PC-3 (cell line): ENCODE data around the gene SPON2. TPM values are rescaled to one million over a fixed set of nuclear protein-coding genes. Genes with fewer than 3 reads are reported as not detected.
A peak's percentile ranks its signal among the peaks of the same experiment; 100 is the strongest.

Source experiments
- ATAC-seq: fragments of 200-7000 bp; cut with Tn5 transposase; 2 replicates; pipeline ENCODE4 v1.9.1; 2020; ENCODE audit warnings: mild to moderate bottlenecking, moderate library complexity
- BruUV-seq: library from RNA; stranded (reverse); fragments of 400-500 nt; replicated peaks from 2 replicates; lab custom pipeline; 2021; lab: Mats Ljungman, UMichigan
- CTCF ChIA-PET: fragments of 300-600 bp; sonication (Branson Sonifier 250); formaldehyde crosslinking; loops from one replicate; lab custom pipeline; 2022; ENCODE audit warnings: antibody characterized with exemption; lab: Charles Lee
- POLR2A ChIA-PET: fragments of 300-600 bp; sonication (Branson Sonifier 250); formaldehyde crosslinking; loops from one replicate; lab custom pipeline; 2022; ENCODE audit warnings: antibody characterized with exemption; ENCODE audit not compliant: unreplicated experiment; lab: Charles Lee
- DNase-seq: peaks from one replicate; pipeline ENCODE4 v3.0.0-alpha.2; 2015
- H2AFZ ChIP-seq: fragments of 300-600 bp; sonication (generic); 2 replicates; pipeline ENCODE4 v1.6.0; 2016; ENCODE audit warnings: antibody characterized with exemption, low read length
- H3F3A ChIP-seq: fragments of 300-600 bp; sonication (generic); one replicate; pipeline ENCODE4 v1.6.0; 2017; ENCODE audit warnings: antibody characterized with exemption, low read length, control low read depth, mild to moderate bottlenecking; ENCODE audit not compliant: unreplicated experiment
- H3K27ac ChIP-seq: fragments of 300-600 bp; sonication (generic); 2 replicates; pipeline ENCODE4 v1.5.1; 2016; ENCODE audit warnings: mild to moderate bottlenecking, low read length
- H3K27me3 ChIP-seq: fragments of 300-600 bp; sonication (generic); 2 replicates; pipeline ENCODE4 v1.6.1; 2016; ENCODE audit warnings: low read length, mixed read lengths
- H3K36me3 ChIP-seq: fragments of 300-600 bp; sonication (generic); 2 replicates; pipeline ENCODE4 v1.6.1; 2016; ENCODE audit warnings: low read depth, mixed run types, low read length, mixed read lengths
- H3K4me1 ChIP-seq: fragments of 300-600 bp; sonication (generic); 2 replicates; pipeline ENCODE4 v1.5.1; 2016; ENCODE audit warnings: low read length; ENCODE audit not compliant: insufficient read depth
- H3K4me2 ChIP-seq: fragments of 300-600 bp; sonication (generic); 2 replicates; pipeline ENCODE4 v1.6.0; 2016; ENCODE audit warnings: low read length
- H3K4me3 ChIP-seq: fragments of 300-600 bp; sonication (generic); 2 replicates; pipeline ENCODE4 v1.5.1; 2016; ENCODE audit warnings: mild to moderate bottlenecking, low read length, mixed read lengths
- H3K79me2 ChIP-seq: fragments of 300-600 bp; sonication (generic); 2 replicates; pipeline ENCODE4 v1.6.1; 2017; ENCODE audit warnings: low read length, mixed read lengths
- H3K9ac ChIP-seq: fragments of 300-600 bp; sonication (generic); 2 replicates; pipeline ENCODE4 v1.6.0; 2016; ENCODE audit warnings: mild to moderate bottlenecking, low read length
- H3K9me2 ChIP-seq: fragments of 300-600 bp; sonication (generic); replicated peaks from 2 replicates; pipeline ENCODE4 v1.6.1; 2016; ENCODE audit warnings: mixed run types, low read length, mixed read lengths
- H3K9me3 ChIP-seq: fragments of 300-600 bp; sonication (generic); 2 replicates; pipeline ENCODE4 v1.6.1; 2016; ENCODE audit warnings: low read length, mixed read lengths
- H4K20me1 ChIP-seq: fragments of 300-600 bp; sonication (generic); 2 replicates; pipeline ENCODE4 v1.6.1; 2016; ENCODE audit warnings: low read length, mixed read lengths
- CTCF ChIP-seq: fragments of 300-600 bp; sonication (generic); conservative IDR thresholded peaks from 2 replicates; pipeline ENCODE4 v1.5.1; 2017; ENCODE audit warnings: antibody characterized with exemption, low read depth, mild to moderate bottlenecking, low read length
- EZH2 ChIP-seq: fragments of 300-600 bp; sonication (generic); IDR thresholded peaks from one replicate; pipeline ENCODE4 v1.6.1; 2017; ENCODE audit warnings: antibody characterized with exemption, mild to moderate bottlenecking, low read length; ENCODE audit not compliant: unreplicated experiment
- EZH2phosphoT487 ChIP-seq: fragments of 300-600 bp; sonication (generic); IDR thresholded peaks from 2 replicates; pipeline ENCODE4 v1.6.1; 2018; ENCODE audit warnings: mild to moderate bottlenecking, antibody characterized with exemption, low read length, borderline replicate concordance
- intact Hi-C: fragments of 100-400 bp; cut with micrococcal nuclease; formaldehyde crosslinking; loops from 2 replicates; pipeline ENCODE4 v1.9.0; 2023
- total RNA-seq: library from RNA; depleted of rRNA; stranded (reverse); fragments of >200 nt; gene quantifications from 2 replicates; pipeline ENCODE4 v1.2.3, GENCODE V29; 2014; rRNA removed

Gene SPON2
- total RNA-seq, 1 experiment from 2014 or later = 0.80 TPM

- Histone ChIP-seq H3K4me1 (no peaks in the 10 kb centered on the region), H3K9me2 (no peaks in the 10 kb centered on the region), H3K27ac (no peak overlapping the region), H3K4me2 (no peak overlapping the region), H3K9me3 (no peaks in the 10 kb centered on the region), H3K27me3 (no peaks in the 10 kb centered on the region), H3F3A (no peaks in the 10 kb centered on the region), H3K79me2 (no peaks in the 10 kb centered on the region), H3K4me3 (no peak overlapping the region), H3K36me3 (no peaks in the 10 kb centered on the region), H2AFZ (no peak overlapping the region), H3K9ac (no peak overlapping the region), H4K20me1 (no peaks in the 10 kb centered on the region)
- ChIA-PET POLR2A (no interaction called here), CTCF (no interaction called here)
- ATAC-seq (no peak), DNase-seq (no peak)
- TF ChIP-seq EZH2 (no peak), EZH2phosphoT487 (no peak), CTCF (no peak)
- BruUV-seq = no TSS peak
- intact Hi-C loops = no loop called here
These were observed 47.6 kb downstream of the SPON2 start for GRCh38 chr4:1124818-1125217.

- H3K36me3 ChIP-seq = no peaks in the 10 kb centered on the region
- no peak for ATAC-seq
- ChIA-PET POLR2A (no interaction called here), CTCF (no interaction called here)
- 0 out of 2 replicates have a peak, but pooled peaks cover 2% of the 10 kb centered on the region for H3K27me3 ChIP-seq
- TF ChIP-seq CTCF = no peak
- no peak for TF ChIP-seq EZH2phosphoT487
- TF ChIP-seq EZH2 = no peak
- no peak overlapping the region for H2AFZ ChIP-seq
- H3K9me3 ChIP-seq = no peaks in the 10 kb centered on the region
- H3K4me1 ChIP-seq = no peaks in the 10 kb centered on the region
- no peak overlapping the region for H3K4me2 ChIP-seq
- BruUV-seq = no TSS peak
- intact Hi-C loops = no loop called here
- H4K20me1 ChIP-seq = no peaks in the 10 kb centered on the region
- H3K79me2 ChIP-seq = no peaks in the 10 kb centered on the region
- H3K9ac ChIP-seq = no peak overlapping the region
- no peaks in the 10 kb centered on the region for H3K9me2 ChIP-seq
- H3K27ac ChIP-seq = no peak overlapping the region
- DNase-seq = peak; percentile 19
- no peak overlapping the region for H3K4me3 ChIP-seq
- no peaks in the 10 kb centered on the region for H3F3A ChIP-seq
These were observed 49.9 kb downstream of the SPON2 start for GRCh38 chr4:1122505-1122904.

Other genes with a start within 250 kb of the SPON2 start
- gene GAK, start 240.3 kb downstream of the SPON2 start, total RNA-seq = 117 and 175 TPM in 2 replicates
- 18.5 and 25.1 TPM in 2 replicates for gene TMEM175, start 240.1 kb downstream of the SPON2 start, total RNA-seq
- gene DGKQ, start 199.0 kb downstream of the SPON2 start, total RNA-seq = 14.2 and 23.5 TPM in 2 replicates
- 10.1 and 10.3 TPM in 2 replicates for gene IDUA, start 185.5 kb downstream of the SPON2 start, total RNA-seq
- 0.52 TPM in 1 of 2 replicates, not detected in the other for gene SLC26A1, start 179.2 kb downstream of the SPON2 start, total RNA-seq
- 31.2 and 42.6 TPM in 2 replicates for gene FGFRL1, start 161.0 kb downstream of the SPON2 start, total RNA-seq
- not detected in 2 replicates for gene RNF212, start 59.0 kb downstream of the SPON2 start, total RNA-seq
- 223 and 266 TPM in 2 replicates for gene CTBP1, start 76.5 kb upstream of the SPON2 start, total RNA-seq
- 48.1 and 81.4 TPM in 2 replicates for gene MAEA, start 117.3 kb upstream of the SPON2 start, total RNA-seq
- gene UVSSA, start 174.6 kb upstream of the SPON2 start, total RNA-seq = 6.2 and 11.2 TPM in 2 replicates
- gene NKX1-1, start 233.9 kb upstream of the SPON2 start, total RNA-seq = not detected in 2 replicates